GM18858 (cell line): ENCODE data around the gene VIL1.

Experiments
- ATAC-seq: cut with Tn5 transposase; IDR thresholded peaks from one replicate; pipeline ENCODE4 v1.9.1; 2021; ENCODE audit not compliant: unreplicated experiment

VIL1 gene

DNA sequence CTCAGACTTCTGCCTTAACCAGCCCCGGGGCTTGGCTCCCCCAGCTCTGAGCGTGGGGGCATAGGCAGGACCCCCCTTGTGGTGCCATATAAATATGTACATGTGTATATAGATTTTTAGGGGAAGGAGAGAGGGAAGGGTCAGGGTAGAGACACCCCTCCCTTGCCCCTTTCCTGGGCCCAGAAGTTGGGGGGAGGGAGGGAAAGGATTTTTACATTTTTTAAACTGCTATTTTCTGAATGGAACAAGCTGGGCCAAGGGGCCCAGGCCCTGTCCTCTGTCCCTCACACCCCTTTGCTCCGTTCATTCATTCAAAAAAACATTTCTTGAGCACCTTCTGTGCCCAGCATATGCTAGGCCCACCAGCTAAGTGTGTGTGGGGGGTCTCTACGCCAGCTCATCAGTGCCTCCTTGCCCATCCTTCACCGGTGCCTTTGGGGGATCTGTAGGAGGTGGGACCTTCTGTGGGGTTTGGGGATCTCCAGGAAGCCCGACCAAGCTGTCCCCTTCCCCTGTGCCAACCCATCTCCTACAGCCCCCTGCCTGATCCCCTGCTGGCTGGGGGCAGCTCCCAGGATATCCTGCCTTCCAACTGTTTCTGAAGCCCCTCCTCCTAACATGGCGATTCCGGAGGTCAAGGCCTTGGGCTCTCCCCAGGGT is 13.7 kb upstream of the VIL1 start:
- ATAC-seq: no peak

DNA sequence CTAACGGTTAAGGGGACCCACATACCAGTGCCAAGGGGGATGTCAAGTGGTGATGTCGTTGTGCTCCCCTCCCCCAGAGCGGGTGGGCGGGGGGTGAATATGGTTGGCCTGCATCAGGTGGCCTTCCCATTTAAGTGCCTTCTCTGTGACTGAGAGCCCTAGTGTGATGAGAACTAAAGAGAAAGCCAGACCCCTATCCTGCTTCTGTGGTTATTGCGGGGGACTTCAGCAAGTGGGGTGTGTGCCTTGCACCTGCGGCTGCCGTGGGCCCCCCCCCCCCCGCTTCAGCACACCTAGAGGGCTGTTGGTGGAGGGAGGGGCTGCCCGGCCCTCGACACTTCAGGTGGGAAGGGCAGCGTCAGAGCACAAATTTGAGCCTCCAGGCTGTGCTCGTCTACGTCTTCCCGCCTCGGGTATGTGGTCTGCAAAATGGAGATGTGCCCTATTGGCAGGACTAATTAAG is 13.1 kb upstream of the VIL1 start:
- ATAC-seq: no peak

DNA sequence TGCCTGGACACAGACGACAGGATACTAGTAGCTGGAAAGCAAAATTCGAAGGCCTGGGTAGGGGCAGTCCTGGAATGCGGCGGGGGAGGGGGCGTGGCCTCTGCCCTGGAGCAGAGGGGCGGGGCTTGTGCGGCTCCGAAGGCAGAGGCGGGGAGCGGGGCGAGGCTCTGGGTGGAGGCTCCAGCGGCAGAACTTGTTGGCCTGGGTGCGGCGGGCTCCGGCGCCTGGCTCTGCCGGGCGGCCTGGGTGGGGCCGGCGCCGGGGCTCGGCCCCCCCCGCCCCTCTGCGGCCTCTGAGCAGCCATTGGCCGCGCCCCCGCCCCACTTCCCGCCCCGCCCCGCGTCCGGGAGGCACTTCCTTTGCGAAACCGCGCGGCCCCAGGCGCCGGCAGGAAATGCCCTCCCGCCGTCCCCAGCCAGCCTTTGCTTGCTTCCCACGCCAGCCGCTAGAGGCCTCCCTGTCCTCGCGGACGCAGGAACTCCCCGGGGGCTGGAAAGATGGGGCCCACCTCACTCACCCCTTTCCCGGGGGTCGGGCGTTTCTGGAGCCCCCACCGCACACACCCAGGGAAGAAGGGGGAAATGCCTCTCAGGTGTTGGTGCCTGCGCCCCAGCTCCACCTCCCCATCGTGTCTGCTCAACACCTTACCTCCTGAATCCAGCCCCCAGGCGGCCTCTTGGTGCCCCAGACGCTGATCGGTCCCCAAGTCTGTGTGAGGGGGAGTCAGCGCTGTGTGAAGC is 12.5 kb upstream of the VIL1 start:
- ATAC-seq: peak; percentile 69

DNA sequence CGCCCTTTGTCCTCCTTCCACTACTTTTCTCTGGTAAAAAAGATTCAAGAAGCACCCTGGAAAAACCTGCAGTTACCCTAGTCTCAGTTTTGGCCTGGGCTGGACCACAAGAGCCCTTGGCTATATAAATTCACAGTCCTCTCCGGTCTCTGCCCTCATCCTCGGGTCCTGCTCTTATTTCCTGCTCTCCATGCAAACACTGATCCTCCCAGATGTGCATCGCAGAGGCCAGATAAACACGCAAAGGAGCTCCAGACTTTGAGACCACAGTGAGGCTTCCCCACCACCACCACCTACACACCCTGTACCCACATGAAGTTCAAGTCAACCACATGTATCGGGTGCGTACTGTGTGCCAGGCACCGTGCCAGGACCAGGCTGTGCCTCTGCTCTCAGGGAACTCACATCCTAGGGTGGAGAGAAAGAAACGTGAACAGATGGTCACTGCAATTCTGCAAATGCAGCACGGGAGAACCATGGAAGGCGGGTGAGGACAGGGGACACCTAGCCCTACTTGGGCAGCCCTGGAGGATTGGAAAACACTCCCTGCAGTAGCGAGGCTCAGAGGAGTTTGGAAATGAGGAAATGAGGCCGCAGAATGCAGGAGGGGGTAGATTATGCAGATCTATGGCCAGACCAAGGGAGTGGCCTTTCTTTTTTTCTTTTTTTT is 11.8 kb upstream of the VIL1 start:
- no peak for ATAC-seq

DNA sequence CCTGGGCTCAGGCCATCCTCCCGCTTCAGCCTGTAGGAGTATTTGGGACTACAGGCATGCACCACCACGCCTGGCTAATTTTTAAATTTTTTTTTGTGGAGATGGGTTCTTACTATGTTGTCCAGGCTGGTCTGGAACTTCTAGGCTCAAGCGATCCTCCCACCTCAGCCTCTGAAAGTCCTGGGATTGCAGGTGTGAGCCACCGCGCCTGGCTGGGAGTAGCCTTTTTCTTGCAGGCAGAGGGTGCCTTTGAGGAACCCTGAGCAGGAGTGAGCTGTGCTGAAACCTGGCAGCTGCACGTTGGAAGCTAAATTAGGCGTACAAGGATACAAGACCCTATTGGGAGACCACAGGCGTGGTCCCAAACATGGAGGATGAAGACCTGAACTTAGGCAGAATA is 11.2 kb upstream of the VIL1 start:
- no peak for ATAC-seq

DNA sequence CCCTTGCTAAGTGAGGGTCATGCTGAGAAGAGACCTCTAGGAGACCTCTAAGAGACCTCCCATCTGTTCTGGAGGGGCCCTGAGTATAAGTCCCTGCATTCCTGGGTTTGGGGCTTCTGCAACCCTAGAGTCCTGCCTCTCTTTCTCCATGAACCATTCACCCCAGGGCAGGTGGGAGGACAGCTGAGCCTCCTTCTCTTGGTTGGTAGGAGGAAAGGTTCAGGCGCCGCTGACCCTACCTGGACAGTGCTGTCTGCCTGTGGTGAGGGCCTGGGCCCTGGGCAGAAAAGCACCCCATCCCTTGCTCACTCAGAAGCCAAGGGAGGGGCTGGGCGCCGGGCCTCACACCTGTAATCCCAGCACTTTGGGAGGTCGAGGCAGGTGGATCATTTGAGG is 604 bp upstream of the VIL1 start:
- no peak for ATAC-seq

DNA sequence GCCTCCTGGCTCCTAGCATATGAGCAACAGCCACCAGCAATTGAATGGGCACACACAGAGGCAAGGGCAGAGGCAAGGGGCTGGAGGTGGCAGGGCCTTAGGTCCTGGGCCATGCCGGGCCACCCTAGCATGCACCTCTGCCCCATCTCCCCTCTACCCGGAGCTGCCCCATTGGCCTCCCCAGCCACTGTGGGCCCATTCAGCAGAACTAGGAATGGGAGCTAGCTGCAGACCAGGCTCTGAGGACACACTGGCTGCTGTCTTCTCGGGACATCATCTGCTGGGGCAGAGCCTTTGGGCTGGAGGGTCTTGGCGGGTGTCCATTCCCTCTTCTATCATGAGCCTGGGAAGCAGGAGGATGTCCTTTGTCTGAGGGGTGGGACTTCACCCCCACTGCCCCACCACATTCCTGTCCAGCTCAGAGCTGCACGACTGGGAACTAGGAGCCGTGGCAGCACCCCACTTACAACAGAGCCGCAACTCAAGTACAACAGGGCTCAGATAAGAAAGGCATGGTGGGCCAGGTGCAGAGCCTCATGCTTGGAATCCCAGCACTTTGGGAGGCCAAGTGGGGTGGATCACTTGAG is 800 bp downstream of the VIL1 start:
- ATAC-seq: no peak

DNA sequence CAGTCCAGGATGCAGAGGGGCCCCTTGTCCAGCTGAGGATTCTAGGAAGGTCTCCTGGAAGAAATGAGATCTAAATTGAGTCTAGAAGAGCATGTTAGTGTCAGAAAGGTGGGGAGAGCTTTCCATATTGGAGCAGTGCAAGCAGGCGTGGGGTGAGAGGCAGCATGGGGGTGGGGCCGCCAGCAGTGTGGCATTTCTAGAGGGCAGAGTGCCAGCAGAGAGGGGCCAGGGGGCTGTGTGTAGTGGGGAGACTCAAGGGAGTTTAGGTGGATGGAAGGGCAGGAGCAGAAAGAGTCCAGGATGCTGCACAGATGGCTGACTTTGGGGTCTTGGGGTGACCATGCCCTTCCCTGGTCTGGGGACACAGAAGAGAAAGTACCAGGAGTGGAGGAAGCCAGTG is 2.1 kb downstream of the VIL1 start:
- ATAC-seq: no peak

DNA sequence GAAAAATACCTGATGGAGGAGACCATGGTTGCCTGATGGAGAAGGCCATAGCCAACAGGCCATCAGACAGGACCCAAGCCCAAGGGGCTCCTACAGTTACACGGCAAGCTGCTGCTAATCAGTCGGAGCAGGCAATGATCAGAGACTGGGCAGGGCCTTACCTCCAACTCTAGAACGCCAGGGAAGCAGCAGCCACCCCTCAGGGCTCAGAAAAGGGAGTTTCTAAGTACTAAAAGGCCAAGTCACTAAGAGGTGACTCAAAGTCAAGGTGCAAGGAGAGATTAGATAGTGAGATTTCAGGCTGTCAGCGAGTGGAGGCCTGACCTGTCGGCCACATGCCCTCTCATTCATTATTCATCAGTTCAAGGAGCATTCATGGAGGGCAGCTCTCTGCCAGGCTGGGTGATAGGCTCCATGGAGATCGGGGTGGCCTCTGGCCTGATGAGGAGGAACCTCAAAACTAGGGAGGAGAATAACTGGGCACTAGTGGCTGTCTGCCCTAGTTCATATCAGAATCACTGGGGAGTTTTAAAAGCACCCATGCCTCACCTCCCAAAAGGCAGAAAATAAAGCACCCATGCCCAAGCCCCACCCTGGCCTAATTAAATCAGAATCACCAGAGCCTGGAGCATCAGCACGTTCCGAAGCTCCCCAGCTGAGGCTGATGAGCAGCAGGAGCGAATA is 3.6 kb downstream of the VIL1 start:
- no peak for ATAC-seq

DNA sequence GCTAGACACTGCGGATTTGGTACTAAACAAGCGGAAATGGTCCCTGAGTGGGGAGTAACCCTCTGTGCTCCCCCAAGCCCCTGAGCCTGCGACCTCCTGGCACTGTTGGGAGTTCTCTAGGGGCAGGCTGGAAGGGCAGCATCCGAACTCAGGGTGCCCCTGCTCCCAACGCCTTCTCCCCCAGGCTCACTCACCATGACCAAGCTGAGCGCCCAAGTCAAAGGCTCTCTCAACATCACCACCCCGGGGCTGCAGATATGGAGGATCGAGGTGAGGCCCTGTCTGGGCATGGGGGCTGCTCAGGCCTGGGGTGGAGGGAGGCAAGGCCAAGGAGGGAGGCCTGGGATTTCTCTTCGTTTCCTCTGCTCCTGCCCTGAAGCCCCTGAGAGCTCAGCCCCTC is 4.7 kb downstream of the VIL1 start:
- ATAC-seq: no peak

DNA sequence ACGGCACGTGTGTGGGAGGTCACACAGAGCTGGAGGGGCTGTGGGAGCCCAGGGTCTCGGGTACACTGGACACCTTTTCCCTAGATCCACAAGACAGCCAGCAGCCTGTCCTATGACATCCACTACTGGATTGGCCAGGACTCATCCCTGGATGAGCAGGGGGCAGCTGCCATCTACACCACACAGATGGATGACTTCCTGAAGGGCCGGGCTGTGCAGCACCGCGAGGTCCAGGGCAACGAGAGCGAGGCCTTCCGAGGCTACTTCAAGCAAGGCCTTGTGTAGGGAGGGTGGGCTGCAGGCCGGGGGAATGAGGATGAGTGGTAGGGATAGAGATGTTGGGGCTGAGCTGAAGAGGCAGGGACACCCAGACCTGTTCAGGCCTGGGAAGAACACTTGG is 6.6 kb downstream of the VIL1 start:
- ATAC-seq: no peak

DNA sequence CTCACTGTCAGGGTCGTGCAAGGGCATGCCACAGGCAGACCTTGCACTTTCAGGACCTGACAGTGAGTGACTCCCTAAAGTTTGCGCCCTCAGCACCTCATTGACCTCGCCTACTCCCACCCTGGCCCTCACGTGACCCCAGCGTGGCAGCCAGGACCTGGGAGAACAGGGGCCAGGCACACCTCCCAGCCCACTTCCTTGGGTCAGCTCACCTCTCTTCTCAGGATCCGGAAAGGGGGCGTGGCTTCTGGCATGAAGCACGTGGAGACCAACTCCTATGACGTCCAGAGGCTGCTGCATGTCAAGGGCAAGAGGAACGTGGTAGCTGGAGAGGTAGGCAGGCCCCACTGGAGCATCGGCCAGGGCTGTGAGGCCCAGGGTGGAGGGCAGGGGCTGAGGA is 8.8 kb downstream of the VIL1 start:
- ATAC-seq: no peak

DNA sequence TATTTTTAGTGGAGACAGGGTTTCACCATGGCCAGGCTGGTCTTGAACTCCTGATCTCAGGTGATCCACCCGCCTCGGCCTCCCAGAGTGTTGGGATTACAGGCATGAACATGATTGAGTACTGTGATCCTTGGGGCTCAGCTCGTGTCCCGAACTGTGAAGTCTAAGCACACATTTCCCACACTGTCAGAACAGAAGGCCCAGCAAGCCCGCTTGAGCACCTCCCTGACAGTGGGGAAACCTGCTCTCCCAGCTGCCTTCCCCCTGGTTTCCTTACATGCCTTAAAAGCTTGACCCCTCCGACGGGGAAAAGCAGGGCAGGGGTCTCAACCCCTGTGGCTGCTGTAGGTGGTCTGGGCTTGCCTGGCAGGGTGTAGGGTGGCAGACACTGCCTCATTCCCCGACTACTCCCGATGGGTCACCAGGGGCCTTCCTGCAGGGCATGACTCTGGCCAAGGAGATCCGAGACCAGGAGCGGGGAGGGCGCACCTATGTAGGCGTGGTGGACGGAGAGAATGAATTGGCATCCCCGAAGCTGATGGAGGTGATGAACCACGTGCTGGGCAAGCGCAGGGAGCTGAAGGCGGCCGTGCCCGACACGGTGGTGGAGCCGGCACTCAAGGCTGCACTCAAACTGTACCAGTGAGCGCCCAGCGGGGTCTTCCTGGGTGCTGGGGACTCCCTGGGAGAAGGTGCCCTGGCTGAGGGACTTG is 10.1 kb downstream of the VIL1 start:
- no peak for ATAC-seq

DNA sequence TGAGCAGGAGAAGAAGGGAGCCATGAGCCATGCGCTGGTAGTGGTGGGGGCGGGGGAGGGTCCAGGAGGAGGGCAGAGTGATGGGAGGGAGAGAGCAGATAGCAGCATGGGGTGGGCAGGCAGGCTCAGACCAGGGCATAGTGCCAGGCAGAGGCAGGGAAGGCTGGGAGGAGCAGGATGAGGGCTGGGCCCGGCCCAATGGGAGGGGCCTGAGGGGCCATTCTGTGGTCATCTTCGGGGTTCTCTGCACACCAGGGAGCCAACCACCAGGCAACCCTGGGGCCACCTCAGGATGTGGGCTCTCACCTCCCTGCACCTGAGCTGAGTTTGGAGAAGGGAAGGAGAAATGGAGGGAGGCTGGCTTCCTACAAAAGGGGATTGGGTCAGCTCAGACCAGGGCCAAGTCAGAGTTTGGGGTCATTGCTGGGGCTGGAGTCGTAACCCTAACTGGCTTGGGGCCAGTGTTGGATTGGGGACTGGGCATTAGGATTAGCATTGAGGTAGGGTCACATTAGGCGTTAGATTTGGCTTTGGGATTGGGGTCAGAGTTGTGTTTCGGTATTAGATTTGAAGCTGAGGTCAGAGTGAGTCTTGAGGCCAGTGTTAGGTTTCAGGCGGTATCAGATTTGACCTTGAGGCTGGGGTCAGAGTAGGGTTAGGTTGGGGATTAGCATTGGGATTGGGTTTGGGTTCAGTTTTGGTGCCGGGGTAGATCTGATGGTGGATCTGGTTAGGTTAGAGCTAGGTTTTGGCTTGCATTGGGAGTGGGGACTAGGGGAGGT is 11.2 kb downstream of the VIL1 start:
- ATAC-seq: no peak

DNA sequence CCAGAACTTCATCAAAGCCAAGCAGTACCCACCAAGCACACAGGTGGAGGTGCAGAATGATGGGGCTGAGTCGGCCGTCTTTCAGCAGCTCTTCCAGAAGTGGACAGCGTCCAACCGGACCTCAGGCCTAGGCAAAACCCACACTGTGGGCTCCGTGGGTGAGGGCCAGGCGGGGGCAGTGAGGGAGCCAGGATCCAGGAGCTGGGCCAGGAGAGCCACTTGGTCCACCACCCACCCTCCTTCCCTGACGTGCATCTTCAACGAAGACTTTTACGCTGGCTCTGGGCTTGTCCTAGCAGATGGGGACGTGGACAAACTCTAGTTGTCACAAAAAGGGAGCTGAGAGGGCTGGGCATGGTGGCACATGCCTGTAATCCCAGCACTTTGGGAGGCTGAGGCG is 11.8 kb downstream of the VIL1 start:
- no peak for ATAC-seq

DNA sequence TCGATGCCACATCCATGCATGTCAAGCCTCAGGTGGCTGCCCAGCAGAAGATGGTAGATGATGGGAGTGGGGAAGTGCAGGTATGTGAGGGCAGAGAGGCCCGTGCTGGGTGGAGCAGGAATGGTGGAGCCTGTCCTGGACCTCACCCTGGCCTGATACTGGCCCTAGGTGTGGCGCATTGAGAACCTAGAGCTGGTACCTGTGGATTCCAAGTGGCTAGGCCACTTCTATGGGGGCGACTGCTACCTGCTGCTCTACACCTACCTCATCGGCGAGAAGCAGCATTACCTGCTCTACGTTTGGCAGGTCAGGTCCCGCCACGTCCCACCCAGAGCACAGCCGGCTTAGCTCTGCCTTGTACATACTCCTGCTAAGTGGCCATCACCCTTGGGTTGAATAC is 13.0 kb downstream of the VIL1 start:
- no peak for ATAC-seq

DNA sequence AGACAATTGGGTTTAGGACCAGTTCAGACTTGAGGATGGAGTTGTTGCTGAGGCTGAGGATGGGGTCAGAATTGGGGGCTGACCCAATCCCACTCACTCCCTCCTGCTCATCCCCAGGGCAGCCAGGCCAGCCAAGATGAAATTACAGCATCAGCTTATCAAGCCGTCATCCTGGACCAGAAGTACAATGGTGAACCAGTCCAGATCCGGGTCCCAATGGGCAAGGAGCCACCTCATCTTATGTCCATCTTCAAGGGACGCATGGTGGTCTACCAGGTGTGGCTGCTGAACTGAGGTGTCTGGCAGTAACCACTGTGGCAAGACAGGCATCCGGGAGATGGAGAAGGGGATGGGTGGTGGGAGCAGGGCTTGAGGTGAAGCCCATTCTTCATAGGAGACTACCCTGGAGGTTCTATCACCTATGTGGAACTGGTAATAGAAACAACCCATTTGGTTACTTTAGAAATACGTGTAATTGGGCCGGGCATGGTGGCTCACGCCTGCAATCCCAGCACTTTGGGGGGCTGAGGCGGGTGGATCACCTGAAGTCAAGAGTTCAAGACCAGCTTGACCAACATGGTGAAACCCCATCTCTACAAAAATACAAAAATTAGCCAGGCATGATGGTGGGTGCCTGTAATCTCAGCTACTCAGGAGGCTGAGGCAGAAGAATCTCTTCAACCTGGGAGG is 13.9 kb downstream of the VIL1 start:
- no peak for ATAC-seq

DNA sequence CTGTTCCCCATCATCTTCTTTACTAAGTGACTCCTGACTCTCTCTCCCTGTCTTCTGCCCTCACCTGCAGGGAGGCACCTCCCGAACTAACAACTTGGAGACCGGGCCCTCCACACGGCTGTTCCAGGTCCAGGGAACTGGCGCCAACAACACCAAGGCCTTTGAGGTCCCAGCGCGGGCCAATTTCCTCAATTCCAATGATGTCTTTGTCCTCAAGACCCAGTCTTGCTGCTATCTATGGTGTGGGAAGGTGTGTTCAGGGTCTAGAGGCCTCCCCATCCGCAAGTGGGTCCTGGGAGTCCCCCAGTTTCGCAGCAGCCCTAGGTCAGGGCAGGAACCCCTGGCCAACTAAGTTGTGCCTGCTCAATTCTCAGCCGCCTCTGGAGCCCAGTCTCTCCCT is 15.5 kb downstream of the VIL1 start:
- no peak for ATAC-seq
